22Rv1 (cell line): ENCODE data around the gene ZNF319.

ENCODE experiments used
- H3K27ac ChIP-seq: fragments of 450-650 bp; 2 replicates; pipeline ENCODE4 v1.5.1; 2017
- ZFX ChIP-seq: fragments of 450-650 bp; IDR thresholded peaks from 2 replicates; pipeline ENCODE4 v1.6.1; 2017; ENCODE audit warnings: antibody characterized with exemption, borderline replicate concordance
- TF ChIP-seq, protein P1 (sequence below): fragments of 450-650 bp; IDR thresholded peaks from 2 replicates; pipeline ENCODE4 v1.5.1; 2017; ENCODE audit warnings: mild to moderate bottlenecking

The ZNF319 gene

DNA sequence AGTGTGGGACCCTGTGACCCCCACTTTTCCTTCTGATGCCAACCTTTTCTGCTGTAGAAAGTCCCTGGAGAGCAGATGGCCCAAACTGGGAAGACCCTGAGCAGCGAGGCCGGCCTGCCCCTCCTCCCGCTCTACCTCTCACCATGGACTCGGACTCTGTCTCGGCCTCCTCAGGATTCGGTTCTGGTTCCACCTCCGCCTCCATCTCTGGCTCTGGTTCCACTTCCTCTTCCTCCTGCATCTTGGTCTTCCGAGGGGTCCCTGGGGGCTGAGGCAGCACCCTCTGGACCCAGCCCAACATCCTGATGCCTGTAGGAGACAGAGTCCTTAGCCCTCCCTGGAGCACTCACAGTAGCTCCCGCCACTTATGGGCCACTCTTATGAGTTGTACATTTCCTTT, 33.5 kb downstream of the ZNF319 start:
- no peak overlapping the region for H3K27ac ChIP-seq
- no peak for TF ChIP-seq ZFX
- TF ChIP-seq, protein P1, sequence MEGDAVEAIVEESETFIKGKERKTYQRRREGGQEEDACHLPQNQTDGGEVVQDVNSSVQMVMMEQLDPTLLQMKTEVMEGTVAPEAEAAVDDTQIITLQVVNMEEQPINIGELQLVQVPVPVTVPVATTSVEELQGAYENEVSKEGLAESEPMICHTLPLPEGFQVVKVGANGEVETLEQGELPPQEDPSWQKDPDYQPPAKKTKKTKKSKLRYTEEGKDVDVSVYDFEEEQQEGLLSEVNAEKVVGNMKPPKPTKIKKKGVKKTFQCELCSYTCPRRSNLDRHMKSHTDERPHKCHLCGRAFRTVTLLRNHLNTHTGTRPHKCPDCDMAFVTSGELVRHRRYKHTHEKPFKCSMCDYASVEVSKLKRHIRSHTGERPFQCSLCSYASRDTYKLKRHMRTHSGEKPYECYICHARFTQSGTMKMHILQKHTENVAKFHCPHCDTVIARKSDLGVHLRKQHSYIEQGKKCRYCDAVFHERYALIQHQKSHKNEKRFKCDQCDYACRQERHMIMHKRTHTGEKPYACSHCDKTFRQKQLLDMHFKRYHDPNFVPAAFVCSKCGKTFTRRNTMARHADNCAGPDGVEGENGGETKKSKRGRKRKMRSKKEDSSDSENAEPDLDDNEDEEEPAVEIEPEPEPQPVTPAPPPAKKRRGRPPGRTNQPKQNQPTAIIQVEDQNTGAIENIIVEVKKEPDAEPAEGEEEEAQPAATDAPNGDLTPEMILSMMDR, result no peak

GRCh38 chr16:57966204-57966771, 34.2 kb downstream of the ZNF319 start:
- no peak for TF ChIP-seq ZFX
- TF ChIP-seq, protein P1, result no peak
- H3K27ac ChIP-seq, result no peak overlapping the region

- no peak for TF ChIP-seq ZFX
- TF ChIP-seq, protein P1, result no peak
- no peak overlapping the region for H3K27ac ChIP-seq
These were observed 36.2 kb downstream of the ZNF319 start for GRCh38 chr16:57964157-57964700.

DNA sequence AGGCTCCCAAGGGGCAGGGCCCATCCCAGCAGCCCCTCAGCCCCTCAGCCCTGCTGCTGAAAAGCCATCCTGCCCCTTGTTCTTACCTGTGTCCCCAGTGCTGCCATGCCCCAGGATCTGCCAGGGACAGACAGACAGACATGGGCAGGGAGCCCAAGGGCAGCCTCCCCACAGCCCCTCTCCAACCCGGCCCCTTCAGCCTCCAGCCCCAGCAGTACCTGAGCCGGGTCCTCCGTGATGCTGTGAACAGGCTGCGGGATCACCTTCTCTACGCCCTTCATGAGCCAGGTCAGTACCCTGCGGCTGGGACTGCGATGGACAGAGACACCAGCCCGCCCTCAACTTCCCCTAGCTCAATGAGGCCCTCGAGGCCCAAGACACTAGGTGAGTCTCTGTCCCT, 37.7 kb downstream of the ZNF319 start:
- TF ChIP-seq ZFX, result no peak
- TF ChIP-seq, protein P1, result no peak
- H3K27ac ChIP-seq, result no peak overlapping the region

DNA sequence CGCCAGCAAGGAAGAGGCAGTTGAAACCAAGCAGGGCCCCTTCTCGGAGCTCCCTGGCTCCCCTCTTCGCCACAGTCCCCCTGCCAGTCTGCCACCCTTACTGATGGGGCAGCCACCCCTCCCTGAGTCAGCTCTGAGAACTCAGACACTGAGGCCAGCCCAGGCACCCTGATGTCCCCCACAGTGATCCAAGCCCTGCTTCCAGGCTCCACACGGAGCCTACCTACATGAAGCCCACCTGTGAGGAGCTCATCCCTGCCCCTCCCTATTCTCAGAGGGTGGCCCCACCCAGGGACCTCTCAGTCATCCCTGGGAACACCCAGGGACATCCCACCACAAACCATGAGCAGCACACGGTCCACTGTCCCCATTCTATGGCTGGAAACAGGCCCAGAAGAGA, 38.4 kb downstream of the ZNF319 start:
- no peak overlapping the region for H3K27ac ChIP-seq
- TF ChIP-seq ZFX, result no peak
- TF ChIP-seq, protein P1, result no peak

DNA sequence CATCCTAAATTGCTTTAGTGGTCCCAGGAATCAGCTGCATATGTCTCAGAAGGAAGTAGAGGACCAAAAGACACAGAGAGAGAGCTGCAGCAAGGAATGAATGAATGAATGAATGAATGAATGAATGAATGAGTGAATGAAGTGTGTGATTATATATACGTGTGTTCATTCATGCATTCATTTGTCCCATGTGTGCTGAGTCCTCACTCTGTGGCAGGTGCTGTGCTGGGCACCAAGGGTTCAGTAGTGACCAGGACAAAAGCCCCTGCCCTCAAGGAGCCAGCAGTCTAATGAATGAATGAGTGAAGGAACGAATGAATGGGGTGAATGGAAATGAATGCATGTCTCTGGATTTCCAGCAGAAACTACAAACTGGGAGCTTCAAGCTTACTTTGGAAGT, 38.9 kb downstream of the ZNF319 start:
- no peak overlapping the region for H3K27ac ChIP-seq
- TF ChIP-seq, protein P1, result no peak
- no peak for TF ChIP-seq ZFX

GRCh38 chr16:57960826-57961472, 39.5 kb downstream of the ZNF319 start:
- no peak overlapping the region for H3K27ac ChIP-seq
- no peak for TF ChIP-seq ZFX
- TF ChIP-seq, protein P1, result no peak
